Subcutaneous abdominal adipose tissue (tissue), 5 donors: ENCODE measurements around the gene COMMD1.
"Not testable (repeated sequence)": the region's sequence is repeated elsewhere in the genome, so short reads cannot be mapped to it uniquely, and the experiment has no call there.

Experiments
- H3K27ac ChIP-seq: one replicate; pipeline ENCODE4 v1.7.0; 2013; ENCODE audit warnings: low read depth, mild to moderate bottlenecking, inconsistent platforms, low read length, moderate library complexity
- H3K27me3 ChIP-seq, 5 donors: one replicate each; pipeline ENCODE4 v1.7.0; 2013; ENCODE audit warnings: low read length in 5 of 5, inconsistent platforms in 1 of 5; ENCODE audit not compliant: control insufficient read depth in 5 of 5, insufficient read depth in 4 of 5
- H3K36me3 ChIP-seq, 5 donors: one replicate each; pipeline ENCODE4 v1.7.0; 2013; ENCODE audit warnings: low read length in 5 of 5; ENCODE audit not compliant: control insufficient read depth in 5 of 5, insufficient read depth in 5 of 5
- H3K4me1 ChIP-seq, 5 donors: one replicate each; pipeline ENCODE4 v1.7.0; 2013; ENCODE audit warnings: low read length in 5 of 5, mild to moderate bottlenecking in 3 of 5, moderate library complexity in 1 of 5; ENCODE audit not compliant: control insufficient read depth in 5 of 5, insufficient read depth in 5 of 5
- H3K4me3 ChIP-seq, 5 donors: one replicate each; pipeline ENCODE4 v1.7.0; 2013; ENCODE audit warnings: low read length in 5 of 5, low read depth in 1 of 5
- H3K9ac ChIP-seq, 5 donors: one replicate each; pipeline ENCODE4 v1.7.0; 2013; ENCODE audit warnings: low read length in 5 of 5, mild to moderate bottlenecking in 4 of 5, moderate library complexity in 3 of 5
- H3K9me3 ChIP-seq, 5 donors: one replicate each; pipeline ENCODE4 v1.7.0; 2013; ENCODE audit warnings: low read length in 5 of 5; ENCODE audit not compliant: control insufficient read depth in 5 of 5
- donor health status: healthy.
- donor health status: healthy.
- donor health status: healthy.
- donor health status: healthy.
- donor health status: healthy.

COMMD1 gene

GRCh38 chr2:61905372-61906185 lies at the start of gene COMMD1:
COMMD1 (plus strand) TSS chr2:61905674; CDS start chr2:61905679, 5 bp downstream.
- no peaks in the 10 kb centered on the region for H3K27me3 ChIP-seq
- no peaks in the 10 kb centered on the region for H3K36me3 ChIP-seq
- H3K9me3 ChIP-seq: no peaks in the 10 kb centered on the region
- peak within 1 kb of the TSS; percentile 92 to 100 (median 97) for H3K9ac ChIP-seq
- peak within 1 kb of the TSS; percentile 79 to 100 (median 98) for H3K4me3 ChIP-seq
- peaks cover 0 to 20% (median 17%) of the 10 kb centered on the region in 5 donors for H3K4me1 ChIP-seq
- peak within 1 kb of the TSS; percentile 85 for H3K27ac ChIP-seq

DNA sequence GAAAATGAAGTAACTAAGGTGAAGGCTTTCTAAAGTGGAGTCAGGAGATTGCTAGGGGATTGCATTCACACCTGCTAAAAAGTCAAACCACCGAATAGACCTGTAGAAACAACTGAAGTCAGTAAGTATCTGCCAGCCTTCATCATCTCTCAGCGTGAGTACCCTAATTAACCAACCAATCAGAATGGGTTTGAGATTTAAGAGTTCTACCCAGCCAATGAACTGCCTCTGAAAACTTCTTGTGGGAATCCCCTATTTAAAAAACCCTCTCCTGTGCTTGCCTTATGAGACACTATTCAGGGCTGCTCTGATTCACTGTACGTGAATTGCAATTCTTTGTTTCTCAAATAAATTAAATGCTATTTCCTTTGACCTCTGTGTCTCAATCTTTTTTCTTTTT lies 48.2 kb upstream of the COMMD1 start:
- Histone ChIP-seq H3K4me3 (no peak overlapping the region), H3K4me1 (peaks cover 2 to 26% (median 18%) of the 10 kb centered on the region in 5 donors), H3K27me3 (no peaks in the 10 kb centered on the region), H3K27ac (no peak overlapping the region), H3K9ac (no peak overlapping the region), H3K36me3 (no peaks in the 10 kb centered on the region), H3K9me3 (peaks cover 0 to 4% (median 0%) of the 10 kb centered on the region in 5 donors)

DNA sequence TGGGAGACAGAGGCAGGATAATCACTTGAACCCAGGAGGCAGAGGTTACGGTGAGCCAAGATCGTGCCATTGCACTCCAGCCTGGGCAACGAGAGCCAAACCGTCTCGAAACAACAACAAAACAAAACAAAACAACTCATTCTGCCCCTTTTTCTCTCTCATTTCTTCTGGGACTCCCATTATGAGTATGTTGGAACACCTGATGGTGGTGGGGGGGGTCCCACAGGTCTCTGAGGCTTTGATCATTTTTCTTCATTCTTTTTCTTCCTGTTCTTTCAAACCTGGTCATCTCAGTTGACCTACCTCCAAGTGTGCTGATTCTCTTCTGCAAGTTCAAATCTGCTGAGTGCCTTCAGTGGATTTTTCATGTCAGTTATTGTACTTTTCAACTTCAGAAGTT lies 43.4 kb upstream of the COMMD1 start:
- Histone ChIP-seq H3K4me3 (no peak overlapping the region), H3K9me3 (peaks cover 0 to 4% (median 0%) of the 10 kb centered on the region in 5 donors), H3K9ac (no peak overlapping the region), H3K27me3 (no peaks in the 10 kb centered on the region), H3K27ac (no peak overlapping the region), H3K4me1 (no peaks in the 10 kb centered on the region), H3K36me3 (peaks cover 6 to 28% (median 15%) of the 10 kb centered on the region in 5 donors)

DNA sequence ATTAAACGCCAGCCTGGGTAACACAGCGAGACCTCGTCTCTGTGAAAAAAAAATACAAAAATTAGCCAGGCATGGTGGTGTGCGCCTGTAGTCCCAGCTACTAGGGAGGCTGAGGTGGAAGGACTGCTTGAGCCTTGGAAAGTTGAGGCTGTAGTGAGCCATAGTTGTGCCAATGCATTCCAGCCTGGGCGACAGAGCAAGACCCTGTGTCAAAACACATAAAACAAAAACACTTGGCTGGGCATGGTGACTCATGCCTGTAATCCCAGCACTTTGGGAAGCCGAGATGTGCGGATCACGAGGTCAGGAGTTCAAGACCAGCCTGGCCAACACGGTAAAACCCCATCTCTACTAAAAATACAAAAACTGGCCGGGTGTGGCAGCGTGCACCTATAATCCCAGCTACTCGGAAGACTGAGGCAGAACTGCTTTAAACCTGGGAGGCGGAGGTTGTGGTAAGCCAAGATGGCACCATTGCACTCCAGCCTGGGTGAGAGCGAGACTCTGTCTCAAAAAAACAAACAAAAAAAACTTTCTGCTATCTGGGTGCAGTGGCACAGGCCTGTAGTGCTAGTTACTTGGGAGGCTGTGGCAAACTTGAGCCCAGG lies 38.9 kb upstream of the COMMD1 start:
- not testable (repeated sequence) for H3K27me3 ChIP-seq, H3K4me3 ChIP-seq, H3K27ac ChIP-seq, H3K4me1 ChIP-seq, H3K9me3 ChIP-seq, H3K9ac ChIP-seq
- peaks cover 25 to 70% (median 52%) of the 10 kb centered on the region in 5 donors for H3K36me3 ChIP-seq

DNA sequence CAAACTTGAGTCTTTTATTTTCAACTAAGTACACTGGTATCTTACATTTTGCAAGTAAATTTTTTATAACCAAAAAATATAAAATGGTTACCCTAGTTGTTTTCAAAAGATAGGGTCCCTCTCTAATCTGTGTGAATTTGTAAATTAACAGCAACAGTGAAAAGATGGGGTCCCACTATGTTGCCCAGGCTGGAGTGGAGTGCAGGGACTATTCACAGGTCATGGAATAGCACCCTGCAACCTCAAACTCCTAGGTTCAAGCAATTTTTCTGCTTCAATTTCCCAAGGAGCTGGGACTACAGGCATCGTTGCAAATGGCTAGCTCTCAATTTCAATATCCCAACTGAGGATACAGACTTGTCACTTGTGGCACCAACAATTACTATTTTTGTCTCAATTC lies 29.1 kb upstream of the COMMD1 start:
- no peak overlapping the region for H3K9ac ChIP-seq
- H3K27ac ChIP-seq: no peak overlapping the region
- H3K27me3 ChIP-seq: no peaks in the 10 kb centered on the region
- H3K4me1 ChIP-seq: no peaks in the 10 kb centered on the region
- H3K9me3 ChIP-seq: no peaks in the 10 kb centered on the region
- no peak overlapping the region for H3K4me3 ChIP-seq
- peaks cover 56 to 90% (median 72%) of the 10 kb centered on the region in 5 donors for H3K36me3 ChIP-seq

DNA sequence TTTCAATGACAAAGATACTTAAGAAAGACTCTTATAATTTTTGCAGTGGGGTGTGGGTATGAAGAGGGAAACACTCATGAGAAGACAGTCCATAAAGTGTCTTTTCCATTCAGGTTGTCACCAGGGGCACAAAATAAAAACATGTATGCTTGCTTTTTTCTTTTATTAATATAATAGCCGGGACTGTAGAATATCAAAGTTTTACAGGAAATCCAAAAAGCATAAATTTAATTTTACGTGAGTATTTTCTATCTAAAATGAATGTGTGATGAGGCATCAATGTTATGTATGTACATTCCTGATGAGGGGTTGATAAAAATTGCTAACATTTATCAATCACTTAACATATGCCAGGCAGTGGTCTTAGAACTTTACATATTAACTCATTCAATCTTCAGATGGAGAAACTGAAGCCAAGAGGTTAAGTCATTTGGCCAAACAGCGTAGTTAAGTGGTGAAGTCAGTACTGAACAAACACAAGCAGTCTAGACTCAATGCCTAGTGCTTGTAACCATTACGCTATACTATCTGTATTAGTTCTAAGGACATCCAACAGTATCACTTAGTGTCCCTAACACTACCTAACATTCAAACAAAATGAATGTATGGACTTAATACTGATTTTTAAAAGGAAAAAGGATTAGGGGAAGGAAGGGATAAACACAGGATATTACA lies 27.8 kb upstream of the COMMD1 start:
- Histone ChIP-seq H3K4me3 (no peak overlapping the region), H3K9me3 (no peaks in the 10 kb centered on the region), H3K4me1 (no peaks in the 10 kb centered on the region), H3K36me3 (peaks cover 48 to 89% (median 67%) of the 10 kb centered on the region in 5 donors), H3K9ac (no peak overlapping the region), H3K27me3 (no peaks in the 10 kb centered on the region), H3K27ac (no peak overlapping the region)

- Histone ChIP-seq H3K4me3 (no peak overlapping the region), H3K9me3 (no peaks in the 10 kb centered on the region), H3K27me3 (no peaks in the 10 kb centered on the region), H3K4me1 (no peaks in the 10 kb centered on the region), H3K27ac (no peak overlapping the region), H3K36me3 (peaks cover 48 to 92% (median 73%) of the 10 kb centered on the region in 5 donors), H3K9ac (no peak overlapping the region)
Observed at GRCh38 chr2:61878761-61879160, 26.7 kb upstream of the COMMD1 start.

DNA sequence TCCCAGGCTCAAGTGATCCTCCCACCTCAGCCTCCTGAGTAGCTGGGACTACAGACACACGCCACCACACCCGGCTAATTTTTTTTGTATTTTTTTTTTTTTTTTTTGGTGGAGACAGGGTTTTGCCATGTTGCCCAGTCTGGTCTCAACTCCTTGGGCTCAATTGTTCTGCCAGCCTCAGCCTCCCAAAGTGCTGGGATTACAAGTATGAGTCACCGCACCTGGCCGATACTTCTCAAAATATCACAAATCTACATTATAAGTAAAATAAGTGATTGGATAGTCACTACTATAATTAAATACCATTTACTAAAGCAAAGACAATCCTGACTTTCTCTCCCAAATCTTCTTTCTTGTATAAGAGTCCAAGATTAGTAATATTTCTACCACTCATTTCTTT lies 26.1 kb upstream of the COMMD1 start:
- H3K9me3 ChIP-seq, H3K27ac ChIP-seq, H3K4me1 ChIP-seq, H3K9ac ChIP-seq, H3K27me3 ChIP-seq, H3K4me3 ChIP-seq: not testable (repeated sequence)
- H3K36me3 ChIP-seq: peaks cover 45 to 91% (median 76%) of the 10 kb centered on the region in 5 donors

- Histone ChIP-seq H3K4me1 (peaks cover 2 to 24% (median 20%) of the 10 kb centered on the region in 5 donors), H3K9me3 (no peaks in the 10 kb centered on the region), H3K27me3 (no peaks in the 10 kb centered on the region), H3K27ac (no peak overlapping the region), H3K4me3 (no peak overlapping the region), H3K36me3 (peaks cover 22 to 66% (median 54%) of the 10 kb centered on the region in 5 donors), H3K9ac (no peak overlapping the region)
Observed at GRCh38 chr2:61882850-61883249, 22.6 kb upstream of the COMMD1 start.
